HG03139 (cell line): Measurements from ENCODE around the gene NPB.
A peak's percentile ranks its signal among the peaks of the same experiment; 100 is the strongest.

ENCODE experiments used
- ATAC-seq: cut with Tn5 transposase; IDR thresholded peaks from one replicate; pipeline ENCODE4 v1.9.1; 2021; ENCODE audit not compliant: unreplicated experiment

NPB gene

GRCh38 chr17:81924557-81925532 is 22.8 kb downstream of the NPB start:
- ATAC-seq = no peak

DNA sequence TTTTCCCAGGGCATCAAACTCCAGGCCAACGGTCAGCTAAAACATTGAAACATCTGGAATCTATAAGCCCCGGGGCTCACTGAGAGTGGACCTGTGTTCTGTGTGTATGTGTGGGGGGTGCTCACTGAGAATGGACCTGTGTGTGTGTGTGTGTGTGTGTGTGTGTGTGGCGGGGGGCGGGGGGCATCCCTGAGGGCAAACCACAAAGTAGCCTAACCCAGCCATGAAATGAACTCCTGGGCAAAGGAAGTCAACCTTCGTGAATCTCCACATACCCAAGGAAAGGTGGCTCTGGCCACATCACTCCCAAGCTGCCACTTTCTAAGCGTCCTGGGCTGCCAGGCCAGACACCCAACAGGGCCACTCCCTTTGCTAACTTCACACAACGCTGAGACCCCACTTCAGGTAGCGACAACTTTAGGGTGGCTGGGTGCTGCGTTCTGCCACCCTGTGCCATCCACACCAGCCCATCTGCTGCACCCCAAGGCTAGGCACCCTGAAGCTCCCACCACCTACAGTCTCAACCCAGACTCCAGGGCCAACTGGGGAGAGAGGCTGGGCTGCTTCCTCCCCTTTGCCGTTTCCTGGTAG is 23.9 kb downstream of the NPB start:
- ATAC-seq = no peak

GRCh38 chr17:81926451-81927151 is 24.6 kb downstream of the NPB start:
- ATAC-seq = no peak

DNA sequence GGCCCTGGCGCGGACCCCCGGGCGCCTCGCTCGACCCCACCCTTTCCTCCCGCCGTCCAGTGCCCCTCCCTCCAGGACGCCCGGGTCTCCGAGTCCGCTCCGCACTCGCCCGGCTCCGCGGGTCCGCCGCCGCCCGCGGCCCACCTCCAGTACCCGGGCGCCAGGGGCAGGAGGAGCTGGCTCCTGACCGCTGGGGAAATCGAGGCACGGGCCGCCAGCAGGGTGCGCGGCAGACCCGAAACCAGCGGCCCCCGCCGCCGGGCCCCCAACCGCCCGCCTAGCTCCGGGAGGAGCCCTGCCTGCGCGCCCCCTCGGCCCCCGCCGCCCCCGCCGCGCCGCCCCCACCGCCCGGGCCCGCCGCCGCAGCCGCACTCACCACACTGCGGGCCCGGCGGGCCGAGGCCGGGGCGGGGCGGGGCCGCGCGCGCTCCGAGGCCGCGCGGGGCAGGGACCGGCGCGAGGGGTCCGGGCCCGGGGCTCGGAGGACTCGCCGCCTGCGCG is 25.2 kb downstream of the NPB start:
- peak; percentile 2 for ATAC-seq

DNA sequence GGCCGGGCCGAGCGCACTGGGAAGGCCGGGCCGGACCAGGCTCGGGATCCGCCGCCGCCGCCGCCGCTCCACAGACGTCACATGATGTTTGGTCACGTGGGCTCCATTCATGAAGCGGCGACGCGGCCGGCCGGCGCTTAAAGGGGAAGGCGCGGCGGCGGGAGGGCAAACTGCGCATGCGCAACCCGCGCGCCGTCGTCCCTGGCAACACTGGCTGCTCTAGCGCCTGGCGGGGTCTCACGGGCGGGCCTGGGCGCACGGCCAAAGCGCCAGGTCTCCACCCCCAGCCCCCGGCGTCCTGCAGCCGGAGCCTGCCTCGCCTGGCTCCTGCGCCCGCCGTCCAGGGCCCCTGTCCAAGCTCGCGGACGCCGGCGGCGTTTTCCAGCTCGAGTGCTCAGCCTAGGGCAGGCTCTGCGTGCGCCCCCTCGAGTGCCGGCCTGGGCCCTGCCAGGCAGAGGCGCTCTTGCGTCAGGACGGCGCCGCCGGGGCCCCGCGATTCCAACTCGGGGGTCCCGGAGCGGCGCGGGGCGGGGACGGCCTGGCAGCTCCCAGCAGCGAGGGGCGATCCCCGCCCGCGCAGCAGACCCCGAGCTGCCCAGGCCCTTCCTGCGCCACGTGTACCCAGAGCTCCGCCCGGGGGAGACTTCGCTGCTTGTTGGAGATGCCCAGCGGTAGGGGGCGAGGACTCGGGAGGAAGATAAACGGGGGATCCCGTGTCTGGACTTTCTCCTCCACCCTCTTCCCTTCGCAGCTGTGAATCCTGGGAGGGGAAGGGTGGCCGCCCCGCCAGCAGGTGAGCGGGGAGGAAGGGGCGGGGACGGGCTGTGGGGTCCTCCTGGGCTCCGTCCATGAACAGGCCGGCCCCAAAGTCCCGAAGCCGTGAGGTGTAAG is 25.9 kb downstream of the NPB start, which contains the start of gene MAFG:
MAFG (minus strand) TSS at position 83 of the 891 bp plus-strand sequence. CDS start 4,550 bp downstream, outside the sequence.
- ATAC-seq = peak; percentile 51

DNA sequence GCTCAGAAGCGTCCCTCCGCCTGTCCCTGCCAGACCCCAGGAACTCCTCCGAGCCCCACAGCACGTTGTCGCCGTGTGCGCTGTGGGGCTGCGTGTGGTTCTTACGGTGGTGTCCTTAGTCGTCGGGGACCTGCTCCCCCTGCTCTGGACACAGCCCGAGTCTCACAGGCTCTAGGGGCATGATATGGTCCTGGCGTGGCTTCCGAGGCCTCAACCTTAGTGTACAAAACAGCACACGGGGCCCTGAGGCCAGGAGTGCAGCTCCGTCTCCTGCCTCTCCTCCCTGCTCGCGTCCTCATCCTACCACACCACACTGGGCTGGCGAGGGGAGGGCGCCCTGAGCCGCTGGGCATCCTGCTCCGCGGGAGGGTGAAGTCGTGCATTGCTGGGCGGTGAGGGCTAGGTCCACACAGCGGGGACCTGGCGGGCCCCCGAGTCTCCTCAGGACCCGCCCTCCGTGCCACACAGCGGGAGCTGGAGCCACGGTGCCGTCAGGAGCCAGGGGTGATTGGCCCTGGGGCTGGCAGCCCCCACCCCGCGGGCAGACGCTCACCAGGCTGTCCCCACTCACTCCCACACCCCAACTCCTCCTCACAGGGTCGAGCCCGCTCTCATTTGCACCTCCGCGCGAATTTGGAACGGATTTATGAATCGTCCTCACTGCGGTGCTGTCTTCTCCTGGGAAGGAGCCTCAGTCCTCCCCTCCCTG is 26.7 kb downstream of the NPB start:
- no peak for ATAC-seq

DNA sequence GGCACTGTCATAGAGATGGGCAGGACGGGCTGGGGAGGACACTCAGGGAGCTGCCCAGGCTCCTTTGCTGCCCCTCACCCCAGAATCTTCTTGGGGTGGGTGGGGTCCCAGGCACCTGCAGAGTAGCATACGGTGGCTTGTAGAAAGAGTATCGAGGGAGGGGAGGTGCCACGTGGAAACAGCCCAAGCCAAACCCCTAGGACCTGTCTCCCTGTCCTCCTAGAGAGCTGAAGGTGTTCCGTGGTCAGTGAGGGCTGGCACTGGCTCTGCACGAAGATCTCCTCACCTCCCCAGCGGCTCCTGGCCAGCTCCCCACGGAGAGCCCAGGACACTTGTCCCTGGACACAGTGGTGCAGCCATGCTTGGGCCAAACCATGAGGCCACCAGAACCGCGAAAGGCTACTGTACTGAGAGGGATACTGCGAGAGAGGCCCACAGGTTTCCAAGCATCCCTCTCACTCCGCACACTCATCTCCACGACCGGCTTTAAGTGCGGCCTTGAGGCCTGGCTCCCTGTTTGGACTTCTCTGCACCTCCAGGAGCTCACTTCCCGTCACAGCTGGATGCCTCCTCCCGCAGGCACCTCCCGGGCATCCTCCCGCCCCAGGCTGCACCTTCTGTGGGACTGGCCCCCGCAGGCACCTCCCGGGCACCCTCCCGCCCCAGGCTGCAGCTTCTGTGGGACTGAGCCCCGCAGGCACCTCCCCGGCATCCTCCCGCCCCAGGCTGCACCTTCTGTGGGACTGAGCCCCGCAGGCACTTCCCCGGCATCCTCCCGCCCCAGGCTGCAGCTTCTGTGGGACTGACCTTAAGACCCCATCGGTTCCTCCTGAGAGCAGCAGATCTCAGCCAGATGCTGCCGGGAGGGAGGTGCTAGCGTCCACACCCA is 27.5 kb downstream of the NPB start:
- no peak for ATAC-seq

DNA sequence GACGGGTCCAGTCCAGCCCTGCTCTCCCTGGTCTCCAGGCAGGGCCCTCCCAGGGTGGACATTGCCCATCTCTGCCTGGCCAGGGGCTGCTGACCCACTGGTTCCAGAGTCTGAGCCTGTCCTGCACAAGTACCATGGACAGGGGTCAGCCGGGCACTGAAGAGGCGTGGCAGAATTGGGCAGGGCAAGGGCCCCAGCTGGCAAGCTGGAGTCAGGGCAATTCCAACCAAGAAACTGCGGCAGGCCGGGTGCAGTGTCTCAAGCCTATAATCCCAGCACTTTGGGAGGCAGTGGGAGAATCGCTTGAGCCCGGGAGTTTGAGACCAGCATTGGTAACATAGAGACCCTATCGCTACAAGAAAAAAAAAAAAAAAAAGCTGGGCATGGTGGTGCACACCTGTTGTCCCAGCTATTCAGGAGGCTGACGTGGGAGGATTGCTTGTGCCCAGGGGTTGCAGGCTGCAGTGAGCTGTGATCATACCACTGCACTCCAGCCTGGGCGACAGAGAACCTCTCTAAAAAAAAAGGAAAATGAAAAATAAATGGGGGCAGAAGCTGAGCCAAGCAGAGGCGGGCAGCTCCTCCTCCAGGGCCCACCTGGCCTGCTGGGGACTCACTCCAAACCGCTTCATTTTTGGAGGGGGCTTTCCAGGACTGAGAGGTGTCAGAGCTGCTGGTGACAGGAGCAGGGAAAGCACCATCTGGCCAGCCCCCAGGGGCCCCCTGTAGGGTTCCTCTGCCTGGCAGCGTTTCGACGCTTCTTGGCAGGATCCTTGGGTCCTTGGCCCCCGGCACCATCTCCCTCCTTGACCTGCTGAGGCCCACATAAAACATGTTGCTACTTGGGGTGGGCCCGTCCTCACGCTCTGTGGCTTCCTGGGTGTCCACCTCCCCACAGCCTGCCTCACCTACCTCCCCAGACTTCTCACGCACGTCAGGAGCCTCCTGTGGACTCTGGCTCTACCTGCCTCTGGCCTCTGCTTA is 28.4 kb downstream of the NPB start:
- no peak for ATAC-seq

DNA sequence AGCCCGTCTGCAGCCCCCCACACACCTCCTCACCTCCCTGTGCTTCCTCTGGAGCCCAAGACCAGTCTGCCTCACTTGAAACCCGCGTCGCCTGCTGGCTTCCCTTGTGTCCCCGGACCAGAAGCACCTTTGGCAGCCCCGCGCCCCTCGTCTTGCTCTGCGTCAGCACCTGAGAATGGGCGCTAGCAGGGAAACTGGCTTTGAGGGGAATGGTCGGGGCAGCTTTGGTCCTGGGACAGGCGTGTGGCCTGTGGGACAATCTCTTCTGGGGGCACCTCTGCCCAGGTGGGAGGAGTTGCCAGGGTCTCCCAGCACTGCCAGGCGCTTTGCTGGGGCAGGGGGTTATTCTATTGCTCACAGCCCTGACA is 29.1 kb downstream of the NPB start:
- no peak for ATAC-seq

DNA sequence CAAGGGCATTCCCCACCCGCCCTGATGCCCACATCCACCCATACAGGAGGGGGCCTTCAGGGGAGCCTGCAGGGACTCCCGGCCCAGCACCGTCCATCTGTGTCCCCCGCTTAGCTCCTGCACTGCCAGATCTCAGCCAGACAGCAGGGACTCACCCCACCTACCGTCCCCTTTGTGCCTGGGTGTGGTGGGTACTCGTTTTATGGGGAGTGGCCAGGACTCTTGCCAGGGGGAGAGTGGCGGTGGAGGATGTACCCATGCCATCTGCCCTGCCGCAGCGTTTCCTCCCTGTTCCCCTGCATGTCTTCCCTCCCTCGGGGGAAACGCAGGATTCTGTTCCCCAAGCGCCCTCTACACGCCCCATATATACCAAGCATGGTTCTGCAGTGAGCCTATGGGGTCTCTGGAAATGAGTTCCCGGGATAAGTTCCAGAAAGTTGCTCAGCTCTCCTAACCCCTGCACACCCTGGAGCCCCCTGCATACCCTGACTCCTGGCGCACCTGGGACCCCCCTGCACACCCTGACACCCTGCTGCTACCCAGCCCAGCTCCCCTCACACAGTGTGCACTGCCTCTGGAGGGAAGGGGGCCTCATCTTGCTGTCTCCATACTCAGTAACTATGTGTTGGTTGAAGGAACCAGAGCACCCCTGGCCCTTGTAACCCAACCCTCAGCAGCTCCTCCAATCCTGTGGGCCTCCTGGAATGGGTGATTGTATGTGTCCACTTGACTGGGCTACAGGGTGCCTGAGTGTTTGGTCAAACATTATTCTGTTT is 29.7 kb downstream of the NPB start:
- ATAC-seq = no peak

- no peak for ATAC-seq
Observed at GRCh38 chr17:81932333-81932983, 30.4 kb downstream of the NPB start.

GRCh38 chr17:81933178-81933699 is 31.2 kb downstream of the NPB start:
- ATAC-seq = no peak

DNA sequence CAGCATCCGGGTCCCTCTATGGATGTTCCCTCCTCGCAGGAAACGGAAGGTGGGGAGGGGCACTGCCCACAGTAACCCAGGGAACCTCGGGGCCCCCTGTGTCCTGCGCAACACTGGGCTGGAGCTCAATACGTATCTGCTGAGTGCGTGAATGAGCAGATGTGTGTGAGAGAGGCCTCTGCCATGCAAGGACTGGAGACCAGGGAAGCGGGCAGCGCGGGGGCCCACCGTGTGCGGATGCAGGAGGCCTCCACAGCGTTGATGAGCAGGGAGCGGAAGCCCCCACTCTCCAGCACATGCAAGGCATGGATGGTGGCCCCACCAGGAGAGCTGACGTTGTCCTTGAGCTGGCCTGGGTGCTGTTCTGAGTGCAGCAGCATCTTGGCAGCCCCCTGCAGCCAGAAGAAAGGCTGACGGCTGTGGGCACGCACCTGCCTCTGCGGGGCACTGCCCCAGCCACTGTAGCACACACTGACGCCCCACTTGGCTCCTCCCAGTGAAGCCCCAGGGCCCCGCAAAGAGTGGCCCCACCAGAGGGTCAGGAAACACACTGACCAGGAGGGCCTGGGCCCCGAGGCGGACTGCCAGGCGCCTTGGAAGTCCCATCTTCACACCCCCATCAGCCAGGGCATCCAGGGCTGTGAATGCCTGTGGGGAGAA is 32.2 kb downstream of the NPB start:
- no peak for ATAC-seq

GRCh38 chr17:81934850-81935708 is 33.0 kb downstream of the NPB start:
- no peak for ATAC-seq

- no peak for ATAC-seq
Observed at GRCh38 chr17:81935709-81936084, 33.7 kb downstream of the NPB start.
